Psoas muscle (tissue), 8 donors: ENCODE data around the gene GRIA3. TPM values are rescaled to one million over a fixed set of nuclear protein-coding genes. Genes with fewer than 3 reads are reported as not detected.

Experiments
- ATAC-seq, 4 donors: fragments of 200-7000 bp; cut with Tn5 transposase; one replicate each; pipeline ENCODE4 v1.9.1; 2020; ENCODE audit warnings: moderate library complexity in 3 of 4, mild to moderate bottlenecking in 2 of 4
- DNase-seq, 2 donors: peaks; one replicate each; pipeline ENCODE4 v3.0.0-alpha.2; 2020
- H3K27ac ChIP-seq: fragments of 200-600 bp; one replicate; pipeline ENCODE4 v1.8.0; 2022
- H3K27me3 ChIP-seq, 3 donors: fragments of 200-600 bp in 1 of 3; one replicate each; pipeline versions ENCODE4 v1.6.1 to v1.8.0; 2013 to 2022; ENCODE audit warnings: low read length in 2 of 3, mild to moderate bottlenecking in 2 of 3, moderate library complexity in 1 of 3; ENCODE audit not compliant: insufficient read depth in 3 of 3
- H3K36me3 ChIP-seq, 2 donors: fragments of 200-600 bp in 1 of 2; one replicate each; pipeline versions ENCODE4 v1.6.1 to v1.8.0; 2013 to 2022; ENCODE audit warnings: low read depth in 1 of 2, mild to moderate bottlenecking in 1 of 2, moderate library complexity in 1 of 2; ENCODE audit not compliant: insufficient read depth in 1 of 2
- H3K4me1 ChIP-seq: fragments of 200-600 bp; one replicate; pipeline ENCODE4 v1.8.0; 2022
- H3K4me3 ChIP-seq: fragments of 200-600 bp; one replicate; pipeline ENCODE4 v1.8.0; 2022; ENCODE audit warnings: mild to moderate bottlenecking
- H3K9me3 ChIP-seq: fragments of 200-600 bp; one replicate; pipeline ENCODE4 v1.8.0; 2022
- WGBS, 3 donors: extraction: QIAGEN DNeasy Blood & Tissue Kit; methylation state at CpG; one replicate each; pipeline versions ENCODE4 v1.1.6 to v1.1.7; 2013; 5-methylcytosine and 5-hydroxymethylcytosine counted together
- intact Hi-C, 2 donors: fragments of 100-400 bp; cut with DNase I; formaldehyde crosslinking; loops; one replicate each; pipeline versions ENCODE4 v1.11.0 to v1.14.2; 2022
- polyA plus RNA-seq, 3 donors: library from polyadenylated mRNA; stranded (reverse); fragments of 200-250 nt; gene quantifications; one replicate each; pipeline ENCODE4 v1.2.3, GENCODE V29; 2013
- total RNA-seq, 4 donors: library from RNA; stranded (reverse); fragmentation: NEBNext Ultra II Directional in 2 of 4; extraction: Animal tissue kit (Norgen Biotek cat#: 25700) in 2 of 4; gene quantifications; one replicate each; pipeline versions ENCODE4 v1.2.1 to v1.2.4, GENCODE V29; 2021 to 2023
- TF ChIP-seq, protein P1 (sequence below): fragments of 200-600 bp; IDR thresholded peaks from one replicate; pipeline ENCODE4 v1.8.0; 2022; ENCODE audit warnings: antibody characterized with exemption
- donor health status: healthy with polysubstance abuse.
- donor health status: DM: no; HTN: no; CAD: no; lungs with moderate emphysema.
- donor health status: Bipolar disorder and iron deficiency.
- donor health status: healthy.
- donor health status: DM: yes; HTN: yes; CAD: no.
- donor health status: DM: no; HTN: no; CAD: no.
- donor health status: DM: no; HTN: no; CAD: no.
- donor health status: DM: yes; HTN: yes; CAD: no.

GRIA3 gene
- total and polyA plus RNA-seq, 7 donors = 0.03 to 0.32 (median 0.21) TPM; not detected in 1

DNA sequence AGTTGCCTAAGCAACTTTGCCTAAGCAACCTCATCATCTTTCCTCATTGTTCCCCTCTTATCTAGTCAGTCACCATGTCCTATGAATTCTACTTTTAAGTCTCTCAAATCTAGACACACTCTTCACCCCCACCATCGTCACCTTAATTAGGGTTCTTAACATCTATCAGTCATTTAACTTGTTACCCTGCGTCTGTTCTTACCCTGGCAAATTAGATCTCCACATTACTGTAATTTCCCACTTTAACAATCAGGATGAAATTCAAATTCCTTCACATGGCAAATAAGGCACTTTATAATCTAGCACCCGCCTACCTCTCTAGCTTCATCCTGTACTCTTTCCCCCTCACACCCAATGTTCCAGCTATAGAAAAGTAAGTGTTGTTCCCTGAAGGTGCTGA lies 221.2 kb downstream of the GRIA3 start:
- no peaks in the 10 kb centered on the region for H3K36me3 ChIP-seq
- H3K4me1 ChIP-seq = no peaks in the 10 kb centered on the region
- intact Hi-C loops = no loop called here
- no peak overlapping the region for H3K27ac ChIP-seq
- no peak overlapping the region for H3K4me3 ChIP-seq
- TF ChIP-seq, protein P1, sequence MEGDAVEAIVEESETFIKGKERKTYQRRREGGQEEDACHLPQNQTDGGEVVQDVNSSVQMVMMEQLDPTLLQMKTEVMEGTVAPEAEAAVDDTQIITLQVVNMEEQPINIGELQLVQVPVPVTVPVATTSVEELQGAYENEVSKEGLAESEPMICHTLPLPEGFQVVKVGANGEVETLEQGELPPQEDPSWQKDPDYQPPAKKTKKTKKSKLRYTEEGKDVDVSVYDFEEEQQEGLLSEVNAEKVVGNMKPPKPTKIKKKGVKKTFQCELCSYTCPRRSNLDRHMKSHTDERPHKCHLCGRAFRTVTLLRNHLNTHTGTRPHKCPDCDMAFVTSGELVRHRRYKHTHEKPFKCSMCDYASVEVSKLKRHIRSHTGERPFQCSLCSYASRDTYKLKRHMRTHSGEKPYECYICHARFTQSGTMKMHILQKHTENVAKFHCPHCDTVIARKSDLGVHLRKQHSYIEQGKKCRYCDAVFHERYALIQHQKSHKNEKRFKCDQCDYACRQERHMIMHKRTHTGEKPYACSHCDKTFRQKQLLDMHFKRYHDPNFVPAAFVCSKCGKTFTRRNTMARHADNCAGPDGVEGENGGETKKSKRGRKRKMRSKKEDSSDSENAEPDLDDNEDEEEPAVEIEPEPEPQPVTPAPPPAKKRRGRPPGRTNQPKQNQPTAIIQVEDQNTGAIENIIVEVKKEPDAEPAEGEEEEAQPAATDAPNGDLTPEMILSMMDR = no peak
- ATAC-seq = no peak
- 80 to 96% (median 95%) methylated on average over 3 of the region's 3 CpGs for WGBS, 3 donors
- no peak for DNase-seq
- no peaks in the 10 kb centered on the region for H3K9me3 ChIP-seq
- no peaks in the 10 kb centered on the region for H3K27me3 ChIP-seq

DNA sequence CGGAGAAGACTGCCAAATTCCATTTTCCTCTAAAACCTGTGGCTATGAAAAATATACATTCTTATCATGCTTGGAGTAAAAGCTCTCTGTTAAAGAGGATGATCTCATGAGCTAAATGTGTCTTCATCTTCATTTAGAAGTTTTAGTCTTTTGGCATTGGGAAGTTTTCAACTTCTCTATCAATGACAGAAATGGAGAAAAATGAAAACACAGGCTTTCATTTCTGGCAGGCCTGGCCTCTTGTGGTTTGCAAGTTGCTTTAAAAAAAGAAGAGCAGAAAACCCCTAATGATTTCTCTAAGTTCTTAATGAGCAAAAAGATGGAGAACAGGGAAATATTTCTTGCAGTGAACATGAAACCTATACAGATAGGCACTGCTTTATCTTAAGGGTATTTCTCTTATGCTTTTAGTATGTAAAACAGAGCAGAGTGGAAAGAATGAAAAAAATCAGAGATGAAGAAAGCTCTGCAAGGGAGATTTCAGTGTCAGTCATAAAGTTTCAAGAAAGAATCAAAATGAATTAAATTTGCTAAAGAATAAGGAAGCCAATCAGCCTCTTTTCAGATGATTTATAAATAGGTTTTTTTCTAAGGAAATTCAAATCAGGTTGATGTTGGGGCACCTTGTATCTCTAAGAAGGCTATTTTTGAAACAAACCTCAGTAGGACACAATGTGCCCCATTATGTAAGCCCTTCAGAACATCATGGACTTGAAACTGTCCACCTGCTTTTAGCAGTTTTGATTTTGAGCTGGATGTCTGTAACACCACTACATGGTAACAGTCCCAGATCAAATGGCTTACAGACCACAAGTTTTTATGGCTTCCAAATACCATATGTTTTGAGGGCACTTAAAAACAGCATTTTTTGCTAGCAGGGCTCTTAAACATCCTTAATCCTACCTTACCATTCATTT lies 225.0 kb downstream of the GRIA3 start:
- Histone ChIP-seq H3K27ac (no peak overlapping the region), H3K27me3 (no peaks in the 10 kb centered on the region), H3K4me3 (no peak overlapping the region), H3K36me3 (no peaks in the 10 kb centered on the region), H3K9me3 (no peaks in the 10 kb centered on the region), H3K4me1 (no peaks in the 10 kb centered on the region)
- WGBS, 3 donors = 60 to 67% (median 62%) methylated on average over 1 of the region's 1 CpG
- peak in 1 of 4 donors; percentile 53 for ATAC-seq
- no peak for DNase-seq
- TF ChIP-seq, protein P1 = no peak
- intact Hi-C loops = no loop called here

DNA sequence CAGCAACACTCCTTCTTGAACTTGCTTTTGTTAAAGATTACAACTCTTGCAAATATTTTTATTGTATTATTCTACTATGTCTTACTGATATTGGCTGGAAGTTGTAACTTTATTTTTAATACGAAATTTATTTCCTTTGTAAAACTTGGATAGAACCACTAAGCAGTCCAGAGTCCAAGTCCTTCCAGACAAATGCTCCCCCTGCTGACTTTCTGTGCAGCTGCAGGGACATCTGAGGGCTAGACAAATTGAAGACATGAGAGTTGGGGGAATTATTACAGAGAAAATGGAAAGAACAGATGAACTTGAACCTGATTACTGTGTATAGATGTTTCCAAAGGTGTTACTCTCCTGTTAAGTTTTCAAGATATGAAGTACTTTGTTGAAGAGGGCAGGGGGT lies 238.8 kb downstream of the GRIA3 start:
- Histone ChIP-seq H3K27me3 (no peaks in the 10 kb centered on the region), H3K4me3 (no peak overlapping the region), H3K9me3 (no peaks in the 10 kb centered on the region), H3K36me3 (no peaks in the 10 kb centered on the region), H3K27ac (no peak overlapping the region), H3K4me1 (no peaks in the 10 kb centered on the region)
- intact Hi-C loops = no loop called here
- DNase-seq (no peak), ATAC-seq (no peak)
- TF ChIP-seq, protein P1 = peak; percentile 47
- 7 to 15% (median 14%) methylated on average over 1 of the region's 1 CpG for WGBS, 3 donors

DNA sequence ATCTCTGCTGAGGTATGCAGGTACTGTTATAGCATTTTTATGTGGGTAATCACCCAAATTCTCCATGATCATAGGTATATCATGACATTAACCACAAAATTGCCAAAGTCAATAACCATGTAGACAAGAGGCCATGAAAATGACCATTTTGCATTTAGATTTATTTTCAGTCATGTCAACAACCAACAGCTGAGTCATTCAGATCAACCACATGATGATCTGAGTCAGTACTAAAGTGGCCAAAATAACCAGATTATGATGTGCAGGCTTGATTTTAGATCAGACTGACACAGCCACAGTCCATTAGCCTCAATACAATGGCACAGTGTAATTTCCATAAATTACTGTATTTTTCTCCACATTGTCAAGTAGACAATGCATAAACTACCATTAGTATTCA lies 240.5 kb downstream of the GRIA3 start:
- intact Hi-C loops = no loop called here
- H3K4me3 ChIP-seq = no peak overlapping the region
- no peaks in the 10 kb centered on the region for H3K36me3 ChIP-seq
- H3K27me3 ChIP-seq = no peaks in the 10 kb centered on the region
- DNase-seq (no peak), ATAC-seq (no peak)
- H3K4me1 ChIP-seq = no peaks in the 10 kb centered on the region
- TF ChIP-seq, protein P1 = no peak
- H3K9me3 ChIP-seq = no peaks in the 10 kb centered on the region
- H3K27ac ChIP-seq = no peak overlapping the region
